ENCODE data around the gene NDRG2. TPM values are rescaled to one million over a fixed set of nuclear protein-coding genes. Genes with fewer than 3 reads are reported as not detected.

Gene NDRG2
- total and polyA plus RNA-seq, 5 experiments from 2014 or later, result 24.6 to 35.4 (median 30.8) TPM

- peak; percentile 89 for ATAC-seq
- Mint-ChIP-seq H3K9me3 (no peaks in the 10 kb centered on the region), H3K27me3 (peaks cover 14 to 42% (median 37%) of the 10 kb centered on the region in 5 donors), H3K4me3 (peak overlapping the region; percentile 88 to 95 (median 92)), H3K4me1 (peaks cover 9 to 14% (median 11%) of the 10 kb centered on the region in 4 donors), H3K36me3 (no peaks in the 10 kb centered on the region), H3K27ac (peak overlapping the region in 7 of 10 donors; percentile 58 to 89 (median 81))
- DNase-seq, result peak; percentile 57 to 82 (median 76)
- POLR2A ChIA-PET, result interaction anchor here (0.6 to 1.7 kb wide), 2 partner anchors 18 to 113 kb away, joined by 3 to 5 read pairs; partner anchors contain the start of gene METTL17
Observed at GRCh38 chr14:20970983-20971704, 53.7 kb downstream of the NDRG2 start.

- Mint-ChIP-seq H3K36me3 (no peaks in the 10 kb centered on the region), H3K4me3 (peak overlapping the region; percentile 88 to 95 (median 92)), H3K27ac (peak overlapping the region in 2 of 10 donors; percentile 87 to 89), H3K4me1 (peaks cover 9 to 14% (median 11%) of the 10 kb centered on the region in 4 donors), H3K9me3 (no peaks in the 10 kb centered on the region), H3K27me3 (peaks cover 14 to 42% (median 38%) of the 10 kb centered on the region in 5 donors)
- POLR2A ChIA-PET, result interaction anchor here (0.6 to 1.7 kb wide), 2 partner anchors 18 to 112 kb away, joined by 3 to 5 read pairs; partner anchors contain the start of gene METTL17
- ATAC-seq (peak; percentile 5 to 11), DNase-seq (no peak)
Observed at GRCh38 chr14:20970647-20970982, 54.2 kb downstream of the NDRG2 start.

GRCh38 chr14:20969336-20969735 lies 55.5 kb downstream of the NDRG2 start:
- POLR2A ChIA-PET, result no interaction called here
- peaks cover 9 to 14% (median 11%) of the 10 kb centered on the region in 4 donors for H3K4me1 Mint-ChIP-seq
- DNase-seq (no peak), ATAC-seq (no peak)
- no peaks in the 10 kb centered on the region for H3K36me3 Mint-ChIP-seq
- H3K4me3 Mint-ChIP-seq, result peak overlapping the region in 1 of 10 donors; percentile 21
- peaks cover 16 to 50% (median 42%) of the 10 kb centered on the region in 5 donors for H3K27me3 Mint-ChIP-seq
- H3K27ac Mint-ChIP-seq, result peak overlapping the region in 1 of 10 donors; percentile 10
- H3K9me3 Mint-ChIP-seq, result no peaks in the 10 kb centered on the region

Small RNA genes lying within 50 kb of the gene (microRNA-seq; reads per million reads assigned to microRNA genes)
- not detected for gene MIR6717 (ENCODE audit: borderline microRNAs expressed)

Other genes starting within 250 kb of the NDRG2 start
- gene RNASE6, start 243.8 kb downstream of the NDRG2 start, total RNA-seq, result under 1 TPM; 0.74 to 0.81 TPM
- gene RNASE6, start 243.8 kb downstream of the NDRG2 start, polyA plus RNA-seq, result under 1 TPM; 0.43 to 0.80 (median 0.75) TPM
- 10 to 100 TPM in 1 of 2 experiments, 1 to 10 TPM in 1; 5.6 to 10.3 TPM for gene RNASE1, start 222.2 kb downstream of the NDRG2 start, total RNA-seq
- gene RNASE1, start 222.2 kb downstream of the NDRG2 start, polyA plus RNA-seq, result not detected
- gene RNASE3, start 133.7 kb downstream of the NDRG2 start, total RNA-seq, result not detected
- gene RNASE3, start 133.7 kb downstream of the NDRG2 start, polyA plus RNA-seq, result not detected
- not detected for gene RNASE2, start 69.6 kb downstream of the NDRG2 start, total RNA-seq
- gene RNASE2, start 69.6 kb downstream of the NDRG2 start, polyA plus RNA-seq, result not detected
- 100 to 1,000 TPM; 120 to 127 TPM for gene METTL17, start 35.1 kb downstream of the NDRG2 start, total RNA-seq
- gene METTL17, start 35.1 kb downstream of the NDRG2 start, polyA plus RNA-seq, result 10 to 100 TPM; 29.8 to 50.8 (median 38.2) TPM
- under 1 TPM; 0.80 to 0.91 TPM for gene SLC39A2, start 25.8 kb downstream of the NDRG2 start, total RNA-seq
- gene SLC39A2, start 25.8 kb downstream of the NDRG2 start, polyA plus RNA-seq, result not detected
- not detected for gene TPPP2, start 5.2 kb upstream of the NDRG2 start, total RNA-seq
- gene TPPP2, start 5.2 kb upstream of the NDRG2 start, polyA plus RNA-seq, result not detected
- gene RNASE13, start 9.7 kb upstream of the NDRG2 start, total RNA-seq, result not detected
- not detected for gene RNASE13, start 9.7 kb upstream of the NDRG2 start, polyA plus RNA-seq
- not detected for gene RNASE7, start 17.3 kb upstream of the NDRG2 start, total RNA-seq
- not detected for gene RNASE7, start 17.3 kb upstream of the NDRG2 start, polyA plus RNA-seq
- gene RNASE8, start 32.8 kb upstream of the NDRG2 start, total RNA-seq, result not detected
- not detected for gene RNASE8, start 32.8 kb upstream of the NDRG2 start, polyA plus RNA-seq
- gene ARHGEF40, start 45.2 kb upstream of the NDRG2 start, total RNA-seq, result under 1 TPM; 0.08 to 0.36 TPM
- under 1 TPM; 0.03 to 0.45 (median 0.06) TPM for gene ARHGEF40, start 45.2 kb upstream of the NDRG2 start, polyA plus RNA-seq
- 1 to 10 TPM; 6.9 to 7.7 TPM for gene ZNF219, start 73.6 kb upstream of the NDRG2 start, total RNA-seq
- gene ZNF219, start 73.6 kb upstream of the NDRG2 start, polyA plus RNA-seq, result 1 to 10 TPM; 1.7 to 3.6 (median 1.8) TPM
- not detected for gene TMEM253, start 76.0 kb upstream of the NDRG2 start, total RNA-seq
- gene TMEM253, start 76.0 kb upstream of the NDRG2 start, polyA plus RNA-seq, result not detected
- not detected for gene OR5AU1, start 131.0 kb upstream of the NDRG2 start, total RNA-seq
- gene OR5AU1, start 131.0 kb upstream of the NDRG2 start, polyA plus RNA-seq, result not detected
- gene HNRNPC, start 244.4 kb upstream of the NDRG2 start, total RNA-seq, result 100 to 1,000 TPM; 569 to 584 TPM
- gene HNRNPC, start 244.4 kb upstream of the NDRG2 start, polyA plus RNA-seq, result 100 to 1,000 TPM; 795 to 893 (median 875) TPM

All from naive thymus-derived CD8-positive, alpha-beta T cell (primary cell).